ENCODE measurements around the gene FMR1.

FMR1 gene

GRCh38 chrX:147911192-147912022 lies at the start of gene FMR1:
Gene FMR1, plus strand, starts transcription at chrX:147911919. Its CDS starts 261 bp downstream, at chrX:147912180.
- DNase-seq (ENCODE audit: low read depth in 2 of 2): peak; percentile 90

DNA sequence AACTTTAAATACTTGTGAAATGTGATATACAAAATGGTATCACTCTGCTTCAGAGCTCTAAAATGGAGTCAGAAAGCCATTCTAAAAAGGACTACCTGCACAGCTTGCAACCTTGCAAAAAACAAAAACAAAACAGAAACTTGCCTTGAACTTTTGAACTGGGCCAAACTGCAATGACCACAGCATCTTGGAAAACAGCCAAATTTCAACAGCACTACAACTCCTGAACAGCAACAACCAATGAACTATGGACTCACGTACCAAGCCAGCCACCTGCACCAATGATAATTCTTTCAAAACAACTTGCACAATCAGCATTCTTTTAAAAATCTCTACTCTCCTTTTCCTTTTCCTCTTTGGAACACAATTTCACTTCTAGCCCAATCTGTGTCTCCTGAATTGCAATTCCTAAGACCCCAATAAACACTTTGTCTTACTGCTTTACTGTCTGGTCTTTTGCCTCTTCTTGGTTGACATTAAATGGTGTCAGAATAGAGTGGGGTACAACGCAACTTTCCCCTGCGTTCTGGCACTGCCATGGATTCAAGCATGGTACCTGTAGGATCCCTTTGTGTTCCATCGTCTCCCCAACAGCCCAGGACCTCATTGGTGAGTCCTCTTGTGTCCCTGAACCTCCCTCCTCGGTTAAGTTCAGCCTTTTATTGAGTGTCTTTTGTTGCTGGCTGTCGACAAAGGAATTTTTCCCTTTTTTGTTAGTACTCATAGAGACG lies 35.7 kb upstream of the FMR1 start:
- no peak for DNase-seq (ENCODE audit: low read depth in 2 of 2)

GRCh38 chrX:147876849-147877646 lies 34.7 kb upstream of the FMR1 start:
- DNase-seq (ENCODE audit: low read depth in 2 of 2): no peak

GRCh38 chrX:147877726-147878125 lies 34.0 kb upstream of the FMR1 start:
- DNase-seq (ENCODE audit: low read depth in 2 of 2): no peak

- DNase-seq (ENCODE audit: low read depth in 2 of 2): no peak
Observed at GRCh38 chrX:147884958-147885357, 26.8 kb upstream of the FMR1 start.

GRCh38 chrX:147890756-147891155 lies 21.0 kb upstream of the FMR1 start:
- DNase-seq (ENCODE audit: low read depth in 2 of 2): no peak

- DNase-seq (ENCODE audit: low read depth in 2 of 2): no peak
Observed at GRCh38 chrX:147891896-147892295, 19.8 kb upstream of the FMR1 start.

DNA sequence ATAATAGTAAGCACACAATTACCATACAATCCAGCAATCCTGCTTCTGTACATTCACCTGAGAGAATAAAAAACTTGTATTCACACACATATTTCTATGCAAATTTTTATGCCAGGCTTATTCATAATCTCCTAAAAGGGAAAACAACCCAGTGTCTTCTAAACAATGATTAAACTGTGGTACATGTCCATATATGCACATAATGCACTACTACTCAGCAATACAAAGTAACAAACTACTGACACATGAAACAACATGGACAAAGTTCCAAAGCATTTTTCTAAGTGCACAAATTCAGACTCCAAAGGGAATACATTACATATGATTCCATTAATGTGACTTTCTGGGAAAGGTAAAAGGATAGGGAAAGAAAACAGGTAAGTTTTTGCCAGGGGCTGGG lies 18.0 kb upstream of the FMR1 start:
- no peak for DNase-seq (ENCODE audit: low read depth in 2 of 2)

DNA sequence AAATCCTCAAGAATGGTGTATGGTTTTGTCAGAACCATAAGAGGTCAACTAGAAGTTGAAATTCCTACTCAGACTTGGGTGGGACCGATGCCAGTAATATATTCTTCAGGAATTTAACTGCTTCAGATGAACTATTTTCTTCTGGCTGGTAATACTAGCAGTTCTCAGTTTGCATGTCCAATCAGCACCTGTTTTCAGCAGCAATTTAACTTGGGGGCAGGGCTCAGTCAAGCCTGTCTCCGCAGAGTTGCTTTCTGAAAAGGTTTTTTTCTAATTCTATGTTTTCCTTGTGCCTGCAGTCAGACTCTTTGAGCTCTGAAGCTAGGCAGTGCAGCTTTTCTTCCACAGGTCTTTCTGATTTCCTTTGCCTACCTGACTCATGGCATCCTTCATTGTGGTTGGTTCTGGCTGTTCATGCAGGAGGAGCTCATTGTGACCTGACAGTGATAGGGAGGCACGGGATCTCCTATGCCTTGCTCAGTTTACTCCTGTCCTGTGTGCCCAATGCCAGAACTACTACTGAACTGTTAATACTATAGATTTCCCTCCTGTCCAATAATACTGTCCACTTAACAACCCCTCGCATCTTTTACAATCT lies 17.3 kb upstream of the FMR1 start:
- no peak for DNase-seq (ENCODE audit: low read depth in 2 of 2)

GRCh38 chrX:147897117-147897516 lies 14.6 kb upstream of the FMR1 start:
- no peak for DNase-seq (ENCODE audit: low read depth in 2 of 2)

DNA sequence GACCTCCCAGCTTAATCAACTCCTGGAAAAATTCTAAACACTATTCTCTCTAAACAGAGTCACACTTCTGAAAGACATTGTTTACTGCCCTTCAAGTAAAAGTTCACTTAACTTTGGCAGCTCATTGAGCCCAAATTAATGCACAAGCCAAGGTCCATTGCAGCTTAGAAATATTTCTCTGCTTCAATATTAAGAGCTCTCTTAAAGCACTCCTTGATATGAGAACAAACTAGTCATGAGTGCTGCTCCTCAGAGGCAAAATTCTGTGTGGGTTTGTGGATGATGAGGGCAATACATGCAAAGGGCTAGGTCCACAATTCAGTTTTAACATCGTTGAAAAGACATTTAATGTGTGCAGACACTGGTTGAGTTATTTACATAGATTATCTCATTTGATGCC lies 12.8 kb upstream of the FMR1 start:
- no peak for DNase-seq (ENCODE audit: low read depth in 2 of 2)

DNA sequence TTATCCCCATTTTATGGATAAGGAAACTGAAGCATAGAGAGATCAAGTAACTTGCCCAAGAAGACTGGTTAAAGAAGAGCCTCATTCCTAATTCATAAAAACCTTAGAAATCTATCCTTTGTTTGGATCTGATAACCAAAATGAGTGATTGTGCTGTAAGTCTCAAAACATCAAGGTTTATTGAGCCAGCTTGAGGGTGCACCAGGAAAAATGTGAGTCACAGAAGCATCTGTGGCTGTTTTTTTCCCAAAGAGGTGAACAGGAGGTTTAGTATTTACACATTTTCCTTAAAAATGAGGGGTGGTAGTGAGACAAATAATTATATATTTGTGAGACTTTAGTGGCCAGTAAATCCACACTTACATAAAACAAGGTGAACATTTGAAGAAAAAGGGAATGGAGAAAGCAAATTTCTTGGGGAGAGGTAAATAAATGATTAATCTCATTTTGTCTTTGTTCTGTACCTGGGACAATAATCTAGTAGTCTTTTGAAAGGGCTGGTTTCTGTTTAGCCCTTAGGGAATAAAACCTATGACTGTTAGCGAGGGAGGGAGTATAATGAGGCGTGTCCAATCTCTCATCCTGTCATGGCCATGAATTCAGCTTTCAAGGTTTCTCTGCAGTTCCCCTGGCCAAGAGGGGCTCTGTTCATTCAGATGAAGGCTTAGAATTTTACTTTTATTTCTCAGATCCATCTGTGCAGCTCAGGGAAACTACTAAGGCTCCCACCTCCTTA lies 12.2 kb upstream of the FMR1 start:
- no peak for DNase-seq (ENCODE audit: low read depth in 2 of 2)

DNA sequence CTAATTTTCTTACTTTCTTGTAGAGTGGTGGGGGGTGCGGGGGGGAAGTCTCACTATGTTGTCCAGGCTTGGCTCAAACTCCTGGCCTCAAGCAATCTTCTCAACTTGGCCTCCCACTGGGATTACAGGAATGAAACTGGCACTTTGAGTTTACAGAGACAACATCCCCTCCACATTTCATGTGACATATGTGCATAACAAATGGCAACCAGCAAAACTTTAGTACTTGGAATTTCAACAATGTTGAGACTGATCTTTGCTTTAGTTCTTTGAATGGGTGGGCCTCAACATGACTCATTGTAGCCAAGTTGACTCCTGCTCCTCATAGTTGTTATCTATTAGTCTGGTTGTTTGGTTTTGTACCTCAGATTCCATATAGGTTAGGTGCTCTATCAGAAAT lies 11.4 kb upstream of the FMR1 start:
- no peak for DNase-seq (ENCODE audit: low read depth in 2 of 2)

- DNase-seq (ENCODE audit: low read depth in 2 of 2): no peak
Observed at GRCh38 chrX:147901461-147902126, 10.1 kb upstream of the FMR1 start.

DNA sequence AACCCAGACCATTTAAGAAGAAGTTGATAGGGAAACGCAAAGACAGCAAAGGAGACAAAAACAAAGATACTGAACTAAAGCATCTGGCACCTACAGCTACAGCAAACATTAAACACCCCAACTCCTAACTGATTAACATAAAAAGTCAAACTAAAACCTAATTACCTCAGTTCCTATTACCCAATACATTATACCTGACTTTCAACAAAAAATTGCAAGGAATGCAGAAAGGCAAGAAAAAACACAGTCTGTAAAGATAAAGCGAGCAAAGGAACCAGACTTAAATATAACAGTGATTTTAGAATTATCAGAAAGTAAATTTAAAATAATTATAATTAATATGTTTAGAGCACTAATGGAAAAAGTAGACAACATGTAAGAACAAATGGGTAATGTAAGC lies 9.4 kb upstream of the FMR1 start:
- DNase-seq (ENCODE audit: low read depth in 2 of 2): no peak

GRCh38 chrX:147908106-147908505 lies 3.6 kb upstream of the FMR1 start:
- no peak for DNase-seq (ENCODE audit: low read depth in 2 of 2)

DNA sequence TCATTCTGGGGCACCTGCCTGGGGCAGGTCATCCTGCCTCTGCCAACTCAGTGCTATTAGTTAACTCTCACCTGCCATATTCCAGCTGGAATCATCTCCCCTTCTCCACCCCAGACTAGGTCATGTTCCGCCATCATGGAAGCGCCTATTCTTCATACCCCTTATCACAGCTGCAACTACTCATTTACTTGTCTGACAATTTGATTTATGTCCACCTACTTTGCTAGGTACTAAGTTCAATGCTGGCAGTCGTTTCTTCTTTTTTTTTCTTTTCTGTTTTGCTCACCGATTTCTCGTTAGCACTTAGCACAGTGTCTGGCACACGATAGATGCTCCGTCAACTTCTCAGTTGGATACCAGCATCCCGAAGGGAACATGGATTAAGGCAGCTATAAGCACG lies 1.1 kb upstream of the FMR1 start:
- no peak for DNase-seq (ENCODE audit: low read depth in 2 of 2)

- no peak for DNase-seq (ENCODE audit: low read depth in 2 of 2)
Observed at GRCh38 chrX:147912093-147912801, 528 bp downstream of the FMR1 start.

- no peak for DNase-seq (ENCODE audit: low read depth in 2 of 2)
Observed at GRCh38 chrX:147913570-147913969, 1.9 kb downstream of the FMR1 start.

GRCh38 chrX:147914591-147914990 lies 2.9 kb downstream of the FMR1 start:
- DNase-seq (ENCODE audit: low read depth in 2 of 2): no peak

All from stimulated activated CD8-positive, alpha-beta memory T cell treated with anti-CD3 and anti-CD28 coated beads, Interleukin-7, amount 100 ng/mL, for 4 hours (primary cell).